Endothelial cell of umbilical vein (primary cell): ENCODE measurements around the gene DNAJB13. TPM values are rescaled to one million over a fixed set of nuclear protein-coding genes. Genes with fewer than 3 reads are reported as not detected.
"Not testable (repeated sequence)": the region's sequence is repeated elsewhere in the genome, so short reads cannot be mapped to it uniquely, and the experiment has no call there.

Experiments
- BruUV-seq: library from RNA; stranded (reverse); fragments of 400-500 nt; replicated peaks from 2 replicates; lab custom pipeline; 2021; lab: Mats Ljungman, UMichigan
- CTCF ChIA-PET: fragments of 300-600, 350-600 bp; sonication (Branson Sonifier 250); formaldehyde crosslinking; loops from one replicate; lab custom pipeline; 2021; ENCODE audit warnings: antibody characterized with exemption, inconsistent platforms; lab: Charles Lee
- POLR2A ChIA-PET: fragments of 300-600, 350-600 bp; sonication (Branson Sonifier 250); formaldehyde crosslinking; loops from one replicate; lab custom pipeline; 2021; ENCODE audit warnings: antibody characterized with exemption, inconsistent platforms; lab: Charles Lee
- DNase-seq: peaks from one replicate; pipeline ENCODE4 v3.0.0-alpha.2; 2011; ENCODE audit warnings: low read depth, low spot score
- FAIRE-seq: peaks from 2 replicates; lab custom pipeline; 2011; peaks lifted over from hg19 to GRCh38; lab: Jason Lieb, UNC
- H2AFZ ChIP-seq: 2 replicates; pipeline ENCODE4 v1.6.0; 2012; ENCODE audit warnings: low read depth, low read length, control low read depth, inconsistent platforms
- H3K27ac ChIP-seq: 2 replicates; pipeline ENCODE4 v1.5.1; 2011; ENCODE audit warnings: low read depth, mild to moderate bottlenecking, control low read depth, low read length, moderate library complexity; ENCODE audit not compliant: insufficient read depth
- H3K27me3 ChIP-seq, 2 experiments: 2 replicates each; pipeline versions ENCODE4 v1.6.0 to v1.6.1; 2011; ENCODE audit warnings: low read length in 2 of 2, mixed read lengths in 1 of 2; ENCODE audit not compliant: control insufficient read depth in 2 of 2, insufficient read depth in 2 of 2
- H3K36me3 ChIP-seq, 2 experiments: 2 replicates in 1 of 2; 3 replicates in 1 of 2; pipeline ENCODE4 v1.5.1; 2011; ENCODE audit warnings: low read length in 2 of 2, mild to moderate bottlenecking in 1 of 2, moderate library complexity in 1 of 2; ENCODE audit not compliant: control insufficient read depth in 2 of 2, insufficient read depth in 2 of 2; ENCODE audit errors: extremely low read depth in 1 of 2
- H3K4me1 ChIP-seq: 3 replicates; pipeline ENCODE4 v1.5.1; 2011; ENCODE audit warnings: mild to moderate bottlenecking, low read length; ENCODE audit not compliant: control insufficient read depth, insufficient read depth; ENCODE audit errors: extremely low read depth
- H3K4me2 ChIP-seq: 2 replicates; pipeline ENCODE4 v1.6.1; 2011; ENCODE audit warnings: low read length, control low read depth, mixed read lengths; ENCODE audit not compliant: insufficient read depth
- H3K4me3 ChIP-seq, 3 experiments: fragments of 200-600 bp in 1 of 3; sonication (generic), shearing (Covaris generic) in 1 of 3; replicated peaks in 1 of 3; 2 replicates each; pipeline ENCODE4 v1.5.1; 2011 to 2016; ENCODE audit warnings: control low read depth in 3 of 3, low read length in 3 of 3, mild to moderate bottlenecking in 2 of 3, inconsistent platforms in 1 of 3, low read depth in 1 of 3, moderate library complexity in 1 of 3; ENCODE audit not compliant: insufficient read depth in 1 of 3
- H3K79me2 ChIP-seq: 2 replicates; pipeline ENCODE4 v1.6.0; 2012; ENCODE audit warnings: low read length, inconsistent platforms; ENCODE audit not compliant: control insufficient read depth, insufficient read depth
- H3K9ac ChIP-seq: replicated peaks from 2 replicates; pipeline ENCODE3; 2011; ENCODE audit warnings: low read length, control low read depth; ENCODE audit not compliant: insufficient read depth; ENCODE audit errors: extremely low read depth
- H3K9me1 ChIP-seq: replicated peaks from 3 replicates; pipeline ENCODE4 v1.6.0; 2011; ENCODE audit warnings: mild to moderate bottlenecking, low read length; ENCODE audit not compliant: control insufficient read depth, insufficient read depth; ENCODE audit errors: extremely low read depth
- H3K9me3 ChIP-seq: replicated peaks from 2 replicates; pipeline ENCODE4 v1.5.1; 2012; ENCODE audit warnings: low read length, inconsistent platforms; ENCODE audit not compliant: control insufficient read depth, insufficient read depth
- H4K20me1 ChIP-seq: replicated peaks from 2 replicates; pipeline ENCODE3; 2011; ENCODE audit warnings: mild to moderate bottlenecking, low read length; ENCODE audit not compliant: control insufficient read depth, insufficient read depth; ENCODE audit errors: extremely low read depth
- EZH2 ChIP-seq: IDR thresholded peaks from 2 replicates; pipeline ENCODE4 v1.6.1; 2012; ENCODE audit warnings: borderline replicate concordance, low read depth, mild to moderate bottlenecking, moderate library complexity, low read length, inconsistent platforms; ENCODE audit not compliant: severe bottlenecking
- FOS ChIP-seq: IDR thresholded peaks from 2 replicates; pipeline ENCODE4 v1.6.1; 2011; ENCODE audit warnings: mild to moderate bottlenecking, low read length, moderate library complexity, borderline replicate concordance; ENCODE audit not compliant: insufficient read depth
- GATA2 ChIP-seq: IDR thresholded peaks from 2 replicates; pipeline ENCODE4 v1.7.0; 2011; ENCODE audit warnings: low read depth, mild to moderate bottlenecking, moderate library complexity, mixed read lengths, low read length; ENCODE audit not compliant: insufficient read length, insufficient read depth
- JUN ChIP-seq: IDR thresholded peaks from 2 replicates; pipeline ENCODE4 v1.6.1; 2011; ENCODE audit warnings: borderline replicate concordance, low read depth; ENCODE audit not compliant: insufficient read length, insufficient read depth
- MYC ChIP-seq: IDR thresholded peaks from one replicate; pipeline ENCODE4 v1.6.1; 2011; ENCODE audit warnings: mild to moderate bottlenecking, low read depth, low read length
- POLR2A ChIP-seq: IDR thresholded peaks from 2 replicates; pipeline ENCODE4 v1.6.1; 2012; ENCODE audit warnings: low read depth, mild to moderate bottlenecking, control low read depth, low read length
- POLR2AphosphoS5 ChIP-seq: IDR thresholded peaks from 2 replicates; pipeline ENCODE4 v1.6.1; 2012; ENCODE audit warnings: low read depth, mild to moderate bottlenecking, control low read depth, low read length, moderate library complexity; ENCODE audit not compliant: insufficient read depth
- dilution Hi-C: fragments of 300-500 bp; cut with MboI; formaldehyde crosslinking; loops from one replicate; pipeline ENCODE4 v1.15.0; 2019; ENCODE audit warnings: low sequenced_read_pairs; ENCODE audit not compliant: extremely low pct_ligation_motif_present
- intact Hi-C: fragments of 100-400 bp; cut with micrococcal nuclease; formaldehyde crosslinking; loops from one replicate; pipeline ENCODE4 v1.10.0; 2022
- polyA plus RNA-seq, 4 experiments: library from polyadenylated mRNA; depleted of rRNA in 3 of 4; stranded (reverse) in 3 of 4; unstranded in 1 of 4; fragments of >200 nt; gene quantifications; 2 replicates each; pipeline versions ENCODE4 v1.2.1 to v1.2.3, GENCODE V29; 2011 to 2012; ENCODE audit warnings: missing spikeins in 1 of 4
- total RNA-seq: library from RNA; stranded (reverse); gene quantifications from 2 replicates; pipeline ENCODE4 v1.2.3, GENCODE V29; 2021
- TF ChIP-seq, protein P1 (sequence below): IDR thresholded peaks from 2 replicates; pipeline ENCODE4 v1.6.1; 2011; ENCODE audit not compliant: insufficient read depth, insufficient read length
- TF ChIP-seq, protein P2 (sequence below), 2 donors: IDR thresholded peaks; 1 replicate in 1 of 2; 2 replicates in 1 of 2; pipeline ENCODE4 v1.5.1; 2011; ENCODE audit warnings: low read length in 2 of 2, mild to moderate bottlenecking in 2 of 2, moderate library complexity in 2 of 2, control low read depth in 1 of 2, inconsistent platforms in 1 of 2, low read depth in 1 of 2; ENCODE audit not compliant: insufficient read depth in 1 of 2; ENCODE audit errors: extremely low read depth in 1 of 2

Gene DNAJB13
- total and polyA plus RNA-seq, 2 donors (not counting 3 experiments of a cell fraction or from before 2014, with no cell fraction given): 0.07 to 0.46 TPM

DNA sequence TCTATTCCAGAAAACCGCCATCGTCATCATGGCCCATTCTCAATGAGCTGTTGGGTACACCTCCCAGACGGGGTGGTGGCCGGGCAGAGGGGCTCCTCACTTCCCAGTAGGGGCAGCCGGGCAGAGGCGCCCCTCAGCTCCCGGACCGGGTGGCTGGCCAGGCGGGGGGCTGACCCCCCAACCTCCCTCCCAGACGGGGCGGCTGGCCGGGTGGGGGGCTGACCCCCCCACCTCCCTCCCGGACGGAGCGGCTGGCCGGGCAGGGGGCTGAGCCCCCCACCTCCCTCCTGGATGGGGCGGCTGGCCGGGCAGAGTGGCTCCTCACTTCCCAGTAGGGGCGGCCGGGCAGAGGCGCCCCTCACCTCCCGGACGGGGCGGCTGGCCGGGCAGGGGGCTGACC is 14.8 kb upstream of the DNAJB13 start:
- POLR2A ChIA-PET, CTCF ChIA-PET, H3K36me3 ChIP-seq, H3K9ac ChIP-seq, BruUV-seq, H3K9me3 ChIP-seq, H2AFZ ChIP-seq, H3K27me3 ChIP-seq, H4K20me1 ChIP-seq, H3K9me1 ChIP-seq, FAIRE-seq, H3K4me2 ChIP-seq, dilution Hi-C loops, H3K79me2 ChIP-seq, H3K4me1 ChIP-seq, H3K27ac ChIP-seq, DNase-seq, H3K4me3 ChIP-seq: not testable (repeated sequence)
- intact Hi-C loops: loop anchor here (10.0 kb wide), 1 partner anchor 171 kb away; the partner anchor contains the start of gene RAB6A

DNA sequence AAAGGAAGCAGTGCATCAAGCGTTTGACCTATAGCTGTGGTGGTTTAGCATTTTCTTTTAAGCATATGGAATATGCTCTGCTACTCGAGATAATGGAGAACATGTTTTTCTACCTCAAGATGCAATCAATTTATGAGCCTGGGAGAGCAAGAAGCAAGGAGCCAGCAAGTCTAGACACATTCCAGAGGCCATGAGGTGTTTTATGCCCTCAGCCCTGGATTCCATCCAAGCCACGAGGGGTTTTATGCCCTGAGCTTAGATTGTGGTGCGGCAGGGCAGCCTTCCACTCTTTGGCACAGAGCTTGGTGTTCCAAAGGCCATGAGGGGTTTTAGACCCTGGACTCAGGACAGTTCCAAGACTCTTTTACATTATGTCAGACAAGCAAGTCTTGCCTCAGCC is 11.7 kb upstream of the DNAJB13 start:
- H3K27ac ChIP-seq: no peak overlapping the region
- no peak for TF ChIP-seq GATA2
- TF ChIP-seq FOS: no peak
- TF ChIP-seq POLR2AphosphoS5: no peak
- TF ChIP-seq JUN: no peak
- no peak for TF ChIP-seq MYC
- no peak for TF ChIP-seq POLR2A
- TF ChIP-seq, protein P1, sequence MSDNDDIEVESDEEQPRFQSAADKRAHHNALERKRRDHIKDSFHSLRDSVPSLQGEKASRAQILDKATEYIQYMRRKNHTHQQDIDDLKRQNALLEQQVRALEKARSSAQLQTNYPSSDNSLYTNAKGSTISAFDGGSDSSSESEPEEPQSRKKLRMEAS: no peak
- TF ChIP-seq, protein P2, sequence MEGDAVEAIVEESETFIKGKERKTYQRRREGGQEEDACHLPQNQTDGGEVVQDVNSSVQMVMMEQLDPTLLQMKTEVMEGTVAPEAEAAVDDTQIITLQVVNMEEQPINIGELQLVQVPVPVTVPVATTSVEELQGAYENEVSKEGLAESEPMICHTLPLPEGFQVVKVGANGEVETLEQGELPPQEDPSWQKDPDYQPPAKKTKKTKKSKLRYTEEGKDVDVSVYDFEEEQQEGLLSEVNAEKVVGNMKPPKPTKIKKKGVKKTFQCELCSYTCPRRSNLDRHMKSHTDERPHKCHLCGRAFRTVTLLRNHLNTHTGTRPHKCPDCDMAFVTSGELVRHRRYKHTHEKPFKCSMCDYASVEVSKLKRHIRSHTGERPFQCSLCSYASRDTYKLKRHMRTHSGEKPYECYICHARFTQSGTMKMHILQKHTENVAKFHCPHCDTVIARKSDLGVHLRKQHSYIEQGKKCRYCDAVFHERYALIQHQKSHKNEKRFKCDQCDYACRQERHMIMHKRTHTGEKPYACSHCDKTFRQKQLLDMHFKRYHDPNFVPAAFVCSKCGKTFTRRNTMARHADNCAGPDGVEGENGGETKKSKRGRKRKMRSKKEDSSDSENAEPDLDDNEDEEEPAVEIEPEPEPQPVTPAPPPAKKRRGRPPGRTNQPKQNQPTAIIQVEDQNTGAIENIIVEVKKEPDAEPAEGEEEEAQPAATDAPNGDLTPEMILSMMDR (IDR thresholded peaks at IDR 0.05; ENCODE audit: extremely low read depth in 1 of 2, insufficient read depth in 1 of 2, low read depth in 1 of 2, low read length in 2 of 2): no peak
- no peak for TF ChIP-seq EZH2
- no peaks in the 10 kb centered on the region for H3K27me3 ChIP-seq
- CTCF ChIA-PET: interaction anchor here (1.1 to 1.6 kb wide), 2 partner anchors 8 to 313 kb away, joined by 3 to 5 read pairs; no protein-coding TSS in a partner anchor
- H4K20me1 ChIP-seq: no peaks in the 10 kb centered on the region
- DNase-seq (no peak), FAIRE-seq (no peak)
- H2AFZ ChIP-seq: no peak overlapping the region
- no peaks in the 10 kb centered on the region for H3K9me3 ChIP-seq
- H3K9ac ChIP-seq: no peak overlapping the region
- intact Hi-C loops: loop anchor here (10.0 kb wide), 1 partner anchor 174 kb away; the partner anchor contains the start of gene RAB6A
- H3K9me1 ChIP-seq: no peaks in the 10 kb centered on the region
- no peaks in the 10 kb centered on the region for H3K36me3 ChIP-seq
- H3K4me1 ChIP-seq: no peaks in the 10 kb centered on the region
- BruUV-seq: no TSS peak
- no peaks in the 10 kb centered on the region for H3K79me2 ChIP-seq
- dilution Hi-C loops: no loop called here
- no peak overlapping the region for H3K4me2 ChIP-seq
- POLR2A ChIA-PET: no interaction called here
- no peak overlapping the region for H3K4me3 ChIP-seq
